ENCODE measurements around the gene CHD8. TPM values are rescaled to one million over a fixed set of nuclear protein-coding genes. Genes with fewer than 3 reads are reported as not detected.

Gene CHD8
- total RNA-seq, 1 experiment from 2014 or later: 135 TPM

GRCh38 chr14:21494902-21495762 lies 39.2 kb upstream of the CHD8 start:
- no peak for TF ChIP-seq CTCF (conservative IDR thresholded peaks at IDR 0.05)
- no peak overlapping the region for H2BK15ac ChIP-seq (ENCODE audit: low read depth, low read length)
- peak overlapping the region in 2 of 3 experiments; percentile 91 to 96; a peak in 4 of 7 replicates for H3K27ac Mint-ChIP-seq
- no peak overlapping the region for H3K4me3 Mint-ChIP-seq
- no peak overlapping the region for H2BK20ac ChIP-seq (ENCODE audit: low read depth, low read length, poor library complexity, severe bottlenecking)
- no peaks in the 10 kb centered on the region for H3K9me3 Mint-ChIP-seq
- no peak overlapping the region for H4K5ac ChIP-seq (ENCODE audit: insufficient read length, low read depth, low read length)
- WGBS (ENCODE audit: extremely low coverage, insufficient read length, low lambda C conversion rate): no CpG with 5 or more reads among the region's 2 CpGs
- no peak overlapping the region for H2AFZ ChIP-seq (ENCODE audit: low read length)
- no peak overlapping the region for H4K91ac ChIP-seq (ENCODE audit: insufficient read length, low read depth, low read length)
- peak overlapping the region; percentile 27 for H3K27ac ChIP-seq (ENCODE audit: insufficient read length, low read depth, low read length)
- no peaks in the 10 kb centered on the region for H3K79me1 ChIP-seq (ENCODE audit: insufficient read depth, low read depth, low read length, poor library complexity, severe bottlenecking)
- DNase-seq: no peak
- H3K56ac ChIP-seq (ENCODE audit: insufficient read length, low read depth, low read length): no peak overlapping the region
- H3K4me1 Mint-ChIP-seq: peaks cover 23 to 26% of the 10 kb centered on the region in 2 experiments
- no peak overlapping the region for H3K18ac ChIP-seq (ENCODE audit: insufficient read length, low read depth, low read length)
- H3K4ac ChIP-seq (ENCODE audit: low read depth, low read length): no peak overlapping the region
- no peaks in the 10 kb centered on the region; the same call in 1 of the 2 replicates for H3K4me1 ChIP-seq (ENCODE audit: insufficient read depth, low read length)
- H2BK120ac ChIP-seq (ENCODE audit: low read depth, low read length, poor library complexity, severe bottlenecking): no peak overlapping the region
- no peak overlapping the region for H3K4me2 ChIP-seq (ENCODE audit: insufficient read depth, insufficient read length, low read length)
- H4K20me1 ChIP-seq (ENCODE audit: control insufficient read depth, insufficient read depth, insufficient read length): no peaks in the 10 kb centered on the region
- H2BK5ac ChIP-seq (ENCODE audit: insufficient read length, low read length): no peak overlapping the region
- no peak overlapping the region for H2BK12ac ChIP-seq (ENCODE audit: insufficient read length, low read depth, low read length)
- H3K9ac ChIP-seq (ENCODE audit: extremely low read depth, insufficient read length, low read length): no peak overlapping the region
- no peaks in the 10 kb centered on the region for H3K23me2 ChIP-seq (ENCODE audit: insufficient read length, low read depth, low read length, poor library complexity, severe bottlenecking)
- H3K27me3 Mint-ChIP-seq (ENCODE audit: low read depth): no peaks in the 10 kb centered on the region
- no peaks in the 10 kb centered on the region for H3K9me3 ChIP-seq (ENCODE audit: control insufficient read depth, low read depth, low read length)
- H4K8ac ChIP-seq (replicated peaks; ENCODE audit: insufficient read length, low read depth, low read length): no peak overlapping the region
- no peak overlapping the region for H3K23ac ChIP-seq (ENCODE audit: insufficient read length, low read depth, low read length)
- peaks cover 63 to 91% (median 80%) of the 10 kb centered on the region in 3 experiments for H3K36me3 Mint-ChIP-seq (ENCODE audit: insufficient read depth in 1 of 3, low read depth in 3 of 3)
- H3K14ac ChIP-seq (ENCODE audit: insufficient read depth, low read length): no peak overlapping the region
- no peaks in the 10 kb centered on the region for H3K79me2 ChIP-seq (ENCODE audit: insufficient read depth, low read length)
- H3K27me3 ChIP-seq (ENCODE audit: insufficient read depth, low read length): no peaks in the 10 kb centered on the region
- H2AK5ac ChIP-seq (ENCODE audit: insufficient read length, low read length): no peak overlapping the region
- H3T11ph ChIP-seq (ENCODE audit: low read length): no peak overlapping the region
